ENCODE data around the gene ADD3.

ADD3 gene, protein sequence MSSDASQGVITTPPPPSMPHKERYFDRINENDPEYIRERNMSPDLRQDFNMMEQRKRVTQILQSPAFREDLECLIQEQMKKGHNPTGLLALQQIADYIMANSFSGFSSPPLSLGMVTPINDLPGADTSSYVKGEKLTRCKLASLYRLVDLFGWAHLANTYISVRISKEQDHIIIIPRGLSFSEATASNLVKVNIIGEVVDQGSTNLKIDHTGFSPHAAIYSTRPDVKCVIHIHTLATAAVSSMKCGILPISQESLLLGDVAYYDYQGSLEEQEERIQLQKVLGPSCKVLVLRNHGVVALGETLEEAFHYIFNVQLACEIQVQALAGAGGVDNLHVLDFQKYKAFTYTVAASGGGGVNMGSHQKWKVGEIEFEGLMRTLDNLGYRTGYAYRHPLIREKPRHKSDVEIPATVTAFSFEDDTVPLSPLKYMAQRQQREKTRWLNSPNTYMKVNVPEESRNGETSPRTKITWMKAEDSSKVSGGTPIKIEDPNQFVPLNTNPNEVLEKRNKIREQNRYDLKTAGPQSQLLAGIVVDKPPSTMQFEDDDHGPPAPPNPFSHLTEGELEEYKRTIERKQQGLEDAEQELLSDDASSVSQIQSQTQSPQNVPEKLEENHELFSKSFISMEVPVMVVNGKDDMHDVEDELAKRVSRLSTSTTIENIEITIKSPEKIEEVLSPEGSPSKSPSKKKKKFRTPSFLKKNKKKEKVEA

DNA sequence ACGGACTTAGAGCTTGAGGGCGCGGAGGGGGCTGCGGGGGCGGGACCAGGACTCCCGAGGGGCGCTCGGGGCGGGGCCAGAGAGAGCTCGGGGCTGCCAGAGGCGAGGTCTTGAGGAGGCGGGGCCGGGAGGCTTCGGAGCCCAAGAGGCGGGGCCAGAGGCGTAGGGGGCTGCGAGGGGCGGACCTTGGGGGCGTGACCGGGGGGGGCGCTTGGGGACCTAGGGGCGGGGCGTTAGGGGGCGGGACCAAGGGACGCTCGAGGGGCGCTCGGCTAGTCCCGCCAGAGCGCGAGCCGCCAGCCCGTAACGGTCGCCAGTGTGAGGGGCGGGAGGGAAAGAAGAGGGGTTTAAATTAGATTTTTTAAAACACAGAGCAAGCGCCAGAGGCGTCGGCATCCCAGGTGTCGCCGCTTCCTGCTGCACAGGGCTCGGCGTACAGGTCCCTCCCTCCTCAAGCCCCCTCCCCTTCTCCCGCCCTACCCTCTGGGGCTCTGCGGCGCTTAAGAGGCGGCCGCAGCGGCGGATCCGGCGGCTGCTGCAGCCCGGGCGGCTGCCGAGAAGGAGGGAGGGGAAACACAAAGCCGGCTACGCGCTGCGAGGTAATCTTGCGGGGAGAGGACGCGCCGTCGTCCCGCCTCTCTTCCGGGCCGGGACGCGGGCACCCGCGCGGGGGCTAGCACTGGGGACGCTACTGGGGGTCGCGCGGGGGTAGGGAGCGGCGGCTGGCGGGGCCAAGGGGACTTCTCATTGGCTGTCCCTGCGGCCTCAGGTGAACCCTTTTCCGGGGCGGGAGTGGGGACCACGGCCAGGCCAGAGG lies at the start of gene ADD3:
Gene ADD3 (plus strand): TSS at position 284 of the 817 bp plus-strand sequence. CDS start 92,670 bp downstream, outside the sequence.
- peak within 1 kb of the TSS; percentile 84 for H3K4me3 ChIP-seq (ENCODE audit: low read depth, low read length)
- TF ChIP-seq, protein P1, sequence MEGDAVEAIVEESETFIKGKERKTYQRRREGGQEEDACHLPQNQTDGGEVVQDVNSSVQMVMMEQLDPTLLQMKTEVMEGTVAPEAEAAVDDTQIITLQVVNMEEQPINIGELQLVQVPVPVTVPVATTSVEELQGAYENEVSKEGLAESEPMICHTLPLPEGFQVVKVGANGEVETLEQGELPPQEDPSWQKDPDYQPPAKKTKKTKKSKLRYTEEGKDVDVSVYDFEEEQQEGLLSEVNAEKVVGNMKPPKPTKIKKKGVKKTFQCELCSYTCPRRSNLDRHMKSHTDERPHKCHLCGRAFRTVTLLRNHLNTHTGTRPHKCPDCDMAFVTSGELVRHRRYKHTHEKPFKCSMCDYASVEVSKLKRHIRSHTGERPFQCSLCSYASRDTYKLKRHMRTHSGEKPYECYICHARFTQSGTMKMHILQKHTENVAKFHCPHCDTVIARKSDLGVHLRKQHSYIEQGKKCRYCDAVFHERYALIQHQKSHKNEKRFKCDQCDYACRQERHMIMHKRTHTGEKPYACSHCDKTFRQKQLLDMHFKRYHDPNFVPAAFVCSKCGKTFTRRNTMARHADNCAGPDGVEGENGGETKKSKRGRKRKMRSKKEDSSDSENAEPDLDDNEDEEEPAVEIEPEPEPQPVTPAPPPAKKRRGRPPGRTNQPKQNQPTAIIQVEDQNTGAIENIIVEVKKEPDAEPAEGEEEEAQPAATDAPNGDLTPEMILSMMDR (IDR thresholded peaks at IDR 0.05; ENCODE audit: low read depth, low read length) = no peak

DNA sequence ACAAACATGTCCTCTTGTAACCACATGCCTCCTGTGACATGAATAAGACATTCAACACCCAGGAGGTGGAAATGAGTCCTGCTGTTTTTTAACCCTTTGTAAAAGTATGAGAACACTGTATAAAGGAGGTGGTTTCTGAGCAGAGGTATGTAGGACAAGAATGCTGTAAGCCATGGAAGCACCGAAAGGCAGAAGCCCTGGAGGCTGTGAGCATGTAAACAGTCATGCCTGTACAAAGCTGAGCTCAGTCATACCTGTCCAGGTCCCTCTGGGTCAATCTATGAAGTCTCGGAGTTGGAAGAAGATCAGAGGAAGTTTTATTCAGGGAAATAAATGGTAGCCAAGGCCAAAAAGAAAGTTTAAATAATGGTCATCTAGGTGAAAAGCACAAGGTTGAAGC lies 49.7 kb upstream of the ADD3 start:
- H3K4me3 ChIP-seq (ENCODE audit: low read depth, low read length) = no peak overlapping the region
- TF ChIP-seq, protein P1 (IDR thresholded peaks at IDR 0.05; ENCODE audit: low read depth, low read length) = no peak

DNA sequence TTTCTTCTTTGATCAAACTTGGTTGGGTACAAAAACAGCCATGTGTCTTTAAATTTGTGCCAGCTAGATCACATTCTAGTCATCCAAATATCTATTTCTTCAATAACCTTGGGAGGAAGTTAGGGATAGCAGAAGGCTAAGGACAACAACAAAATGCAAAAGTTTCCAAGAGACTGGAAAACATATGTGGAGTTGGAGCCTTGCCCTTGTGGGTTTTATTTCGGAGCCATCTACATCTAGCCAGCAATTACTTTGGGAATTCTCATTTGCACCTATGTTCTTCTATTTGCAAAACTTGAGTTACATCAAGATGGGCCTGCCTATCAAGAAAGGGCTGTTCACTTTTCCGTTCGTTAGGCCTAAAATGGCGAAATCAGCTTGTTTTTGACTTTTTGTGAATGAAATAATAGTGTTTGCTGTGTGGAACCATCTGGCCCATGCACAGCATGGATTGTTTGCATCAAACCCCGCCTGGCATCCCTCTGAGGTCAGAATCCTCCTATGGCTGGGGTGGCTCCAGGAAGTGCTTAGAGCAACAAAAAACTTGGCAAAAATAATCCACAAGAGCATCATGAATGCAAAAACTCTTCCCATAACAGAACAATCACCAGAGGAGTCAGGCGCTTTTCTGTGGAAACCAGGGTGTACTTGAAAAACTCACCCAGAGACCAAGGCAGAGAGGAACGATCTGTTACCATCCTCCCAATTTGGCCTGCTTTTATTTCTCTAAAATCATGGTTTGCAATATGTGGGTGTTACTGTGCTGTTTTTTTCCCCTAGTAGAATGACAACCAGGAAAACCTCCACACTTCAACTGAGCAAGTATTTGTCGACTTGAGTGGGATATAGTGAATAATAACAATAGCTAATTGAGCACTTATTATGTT lies 48.3 kb upstream of the ADD3 start:
- TF ChIP-seq, protein P1 (IDR thresholded peaks at IDR 0.05; ENCODE audit: low read depth, low read length) = no peak
- H3K4me3 ChIP-seq (ENCODE audit: low read depth, low read length) = no peak overlapping the region

DNA sequence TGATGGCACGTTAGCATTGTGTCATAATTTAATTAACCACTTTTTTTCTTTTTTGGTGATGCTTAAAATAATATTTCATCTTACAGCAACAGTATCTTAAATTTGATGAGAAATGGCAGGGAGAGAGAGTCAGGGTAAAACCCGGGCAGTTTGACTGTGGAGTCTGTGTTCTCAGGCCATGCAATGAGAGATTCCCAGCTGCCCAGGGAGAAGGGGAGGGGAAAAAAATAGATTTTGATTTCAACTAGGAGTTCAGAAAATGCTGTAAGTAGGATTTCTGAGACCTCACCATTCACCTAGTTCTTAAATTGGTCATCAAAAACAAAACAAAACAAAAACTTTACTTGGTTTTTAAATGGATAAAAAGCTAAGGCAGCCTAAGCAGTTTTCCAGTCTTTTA lies 47.1 kb upstream of the ADD3 start:
- TF ChIP-seq, protein P1 (IDR thresholded peaks at IDR 0.05; ENCODE audit: low read depth, low read length) = no peak
- no peak overlapping the region for H3K4me3 ChIP-seq (ENCODE audit: low read depth, low read length)

DNA sequence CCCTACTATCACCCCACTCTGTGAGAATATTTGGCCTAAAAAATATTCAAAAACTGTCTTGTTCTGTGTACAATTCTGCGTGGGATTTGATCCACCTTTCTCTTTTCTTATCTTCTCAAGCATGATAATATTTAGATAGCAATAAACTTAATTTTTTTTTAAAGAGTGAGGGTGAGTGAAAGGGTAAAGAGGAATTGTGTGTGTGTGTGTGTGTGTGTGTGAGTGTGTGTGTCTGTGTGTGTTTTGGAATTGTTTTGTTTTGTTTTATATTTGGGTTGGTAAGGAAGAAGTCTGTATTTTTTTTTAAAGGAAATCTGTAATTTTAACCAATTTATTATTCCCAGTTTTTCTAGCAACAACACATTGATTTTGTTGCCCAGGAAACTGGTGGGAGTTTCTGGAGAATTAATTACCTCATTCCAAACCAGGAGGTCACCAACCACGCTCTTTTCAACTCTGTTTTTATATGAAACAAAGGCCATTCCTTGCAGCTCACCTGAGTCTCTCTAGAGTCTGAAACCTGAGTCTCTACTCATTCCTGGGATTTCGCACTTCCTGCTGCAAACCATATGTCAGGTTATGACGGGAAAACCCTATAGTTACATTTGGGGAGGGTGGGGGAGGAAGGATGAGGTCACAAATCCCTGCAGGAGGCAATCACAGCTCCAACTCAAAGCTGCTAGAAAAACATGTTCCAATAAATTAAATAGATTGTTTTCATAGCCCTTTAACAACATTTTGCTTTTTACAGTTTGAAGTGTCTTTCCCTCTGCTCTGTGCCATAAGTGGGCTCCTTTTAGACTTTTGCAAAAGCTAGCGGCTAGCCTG lies 46.4 kb upstream of the ADD3 start:
- TF ChIP-seq, protein P1 (IDR thresholded peaks at IDR 0.05; ENCODE audit: low read depth, low read length) = no peak
- no peak overlapping the region for H3K4me3 ChIP-seq (ENCODE audit: low read depth, low read length)

DNA sequence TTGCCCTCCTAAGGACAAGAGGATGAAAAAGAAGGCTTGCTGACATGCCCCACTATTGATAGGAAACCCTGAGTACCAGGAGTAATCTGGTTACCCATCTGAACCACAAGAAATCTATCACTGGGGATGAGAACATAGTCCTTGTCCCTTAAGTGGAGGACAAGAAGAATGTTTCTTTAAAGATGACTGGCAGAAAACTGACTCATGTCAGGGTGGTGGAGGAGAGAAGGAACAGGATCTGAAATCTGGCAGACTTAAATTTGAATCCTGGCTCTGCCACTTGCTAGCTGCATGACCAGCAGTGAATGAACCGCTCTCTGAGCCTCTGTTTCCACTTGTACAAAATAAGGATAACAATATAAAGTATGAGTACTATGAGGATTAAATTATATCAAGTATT lies 45.5 kb upstream of the ADD3 start:
- no peak overlapping the region for H3K4me3 ChIP-seq (ENCODE audit: low read depth, low read length)
- TF ChIP-seq, protein P1 (IDR thresholded peaks at IDR 0.05; ENCODE audit: low read depth, low read length) = no peak

Measured in WI38 (cell line).